GM12892 (cell line): Measurements from ENCODE around the gene RNPC3.
"Not testable (repeated sequence)": the region's sequence is repeated elsewhere in the genome, so short reads cannot be mapped to it uniquely, and the experiment has no call there.

Source experiments
- DNase-seq: peaks from one replicate; pipeline ENCODE4 v3.0.0; 2011; ENCODE audit not compliant: insufficient read length
- FAIRE-seq: peaks from 2 replicates; lab custom pipeline; 2011; peaks lifted over from hg19 to GRCh38; lab: Jason Lieb, UNC
- POLR2A ChIP-seq: IDR thresholded peaks from 2 replicates; pipeline ENCODE4 v1.6.1; 2011; ENCODE audit warnings: low read depth, low read length, control low read depth
- POLR2AphosphoS5 ChIP-seq: IDR thresholded peaks from 2 replicates; pipeline ENCODE4 v1.6.1; 2011; ENCODE audit warnings: low read depth, low read length, control low read depth
- TAF1 ChIP-seq: IDR thresholded peaks from 2 replicates; pipeline ENCODE4 v1.6.1; 2011; ENCODE audit warnings: low read depth, mild to moderate bottlenecking, control low read depth, low read length, borderline replicate concordance

RNPC3 gene

GRCh38 chr1:103516693-103517092 is 8.8 kb upstream of the RNPC3 start:
- DNase-seq (no peak), FAIRE-seq (no peak)
- no peak for TF ChIP-seq TAF1
- no peak for TF ChIP-seq POLR2A
- no peak for TF ChIP-seq POLR2AphosphoS5

- no peak for DNase-seq
- TF ChIP-seq TAF1: no peak
- no peak for TF ChIP-seq POLR2A
- TF ChIP-seq POLR2AphosphoS5: no peak
- FAIRE-seq: peak; percentile 38
Measured at GRCh38 chr1:103517380-103518047, 8.0 kb upstream of the RNPC3 start.

- no peak for FAIRE-seq
- TF ChIP-seq TAF1 (no peak), POLR2AphosphoS5 (no peak), POLR2A (no peak)
- no peak for DNase-seq
Measured at GRCh38 chr1:103520822-103521221, 4.7 kb upstream of the RNPC3 start.

GRCh38 chr1:103523346-103523745 is 2.2 kb upstream of the RNPC3 start:
- DNase-seq (no peak), FAIRE-seq (no peak)
- no peak for TF ChIP-seq POLR2A
- TF ChIP-seq POLR2AphosphoS5: no peak
- TF ChIP-seq TAF1: no peak

GRCh38 chr1:103525114-103525606 is 339 bp upstream of the RNPC3 start:
- TF ChIP-seq POLR2AphosphoS5 (no peak), TAF1 (no peak), POLR2A (no peak)
- FAIRE-seq (no peak), DNase-seq (peak; percentile 5)

GRCh38 chr1:103527331-103527730 is 1.8 kb downstream of the RNPC3 start:
- no peak for DNase-seq
- no peak for TF ChIP-seq POLR2A
- TF ChIP-seq POLR2AphosphoS5: no peak
- no peak for TF ChIP-seq TAF1
- FAIRE-seq: peak; percentile 9

- no peak for TF ChIP-seq POLR2AphosphoS5
- TF ChIP-seq POLR2A: no peak
- no peak for TF ChIP-seq TAF1
- FAIRE-seq (no peak), DNase-seq (no peak)
Measured at GRCh38 chr1:103529746-103530145, 4.2 kb downstream of the RNPC3 start.

GRCh38 chr1:103538226-103538625 is 12.7 kb downstream of the RNPC3 start:
- DNase-seq: no peak
- FAIRE-seq: no peak
- no peak for TF ChIP-seq TAF1

- DNase-seq (no peak), FAIRE-seq (no peak)
- TF ChIP-seq POLR2A (no peak), TAF1 (no peak), POLR2AphosphoS5 (no peak)
Measured at GRCh38 chr1:103541431-103541830, 15.9 kb downstream of the RNPC3 start.

GRCh38 chr1:103546496-103546895 is 21.0 kb downstream of the RNPC3 start:
- TF ChIP-seq POLR2A (no peak), POLR2AphosphoS5 (no peak), TAF1 (no peak)
- DNase-seq (no peak), FAIRE-seq (no peak)

GRCh38 chr1:103547840-103548239 is 22.3 kb downstream of the RNPC3 start:
- DNase-seq (no peak), FAIRE-seq (no peak)
- TF ChIP-seq TAF1 (no peak), POLR2AphosphoS5 (no peak), POLR2A (no peak)

- TF ChIP-seq TAF1: no peak
- TF ChIP-seq POLR2A: no peak
- no peak for TF ChIP-seq POLR2AphosphoS5
- FAIRE-seq (no peak), DNase-seq (no peak)
Measured at GRCh38 chr1:103560427-103560826, 34.9 kb downstream of the RNPC3 start.

GRCh38 chr1:103561124-103561523 is 35.6 kb downstream of the RNPC3 start:
- FAIRE-seq, DNase-seq: not testable (repeated sequence)
